ENCODE results near the gene MRPL30. TPM values are rescaled to one million over a fixed set of nuclear protein-coding genes. Genes with fewer than 3 reads are reported as not detected.

Gene MRPL30
- total RNA-seq, 1 experiment from 2014 or later, result 28.7 TPM

GRCh38 chr2:99200076-99200800, 19.3 kb downstream of the MRPL30 start:
- ChIA-PET CTCF (no interaction called here), POLR2A (no interaction called here)
- ATAC-seq, result no peak
- Mint-ChIP-seq H3K4me3 (no peak overlapping the region), H3K27me3 (ENCODE audit: low read depth) (no peaks in the 10 kb centered on the region), H3K4me1 (no peaks in the 10 kb centered on the region), H3K27ac (no peak overlapping the region), H3K9me3 (peaks cover 30% of the 10 kb centered on the region), H3K36me3 (peaks cover 46% of the 10 kb centered on the region)
- TF ChIP-seq ATF6 (CRISPR knock-in tag; IDR thresholded peaks at IDR 0.05) (no peak), ZBTB43 (CRISPR knock-in tag; IDR thresholded peaks at IDR 0.05) (no peak), USF1 (CRISPR knock-in tag; IDR thresholded peaks at IDR 0.05) (no peak), E2F1 (CRISPR knock-in tag; IDR thresholded peaks at IDR 0.05) (no peak), ZNF121 (CRISPR knock-in tag; IDR thresholded peaks at IDR 0.05) (peak; percentile 53; the same call in 1 of the 2 replicates)
- no peak for DNase-seq (ENCODE audit: low spot score)

- Mint-ChIP-seq H3K4me3 (no peak overlapping the region), H3K4me1 (no peaks in the 10 kb centered on the region), H3K9me3 (peaks cover 49% of the 10 kb centered on the region), H3K27ac (no peak overlapping the region), H3K36me3 (peaks cover 52% of the 10 kb centered on the region), H3K27me3 (ENCODE audit: low read depth) (peaks cover 4% of the 10 kb centered on the region; the same call in 1 of the 2 replicates)
- no peak for TF ChIP-seq TEAD1 (CRISPR knock-in tag; IDR thresholded peaks at IDR 0.05)
- TF ChIP-seq CTCF (IDR thresholded peaks at IDR 0.05), result peak; percentile 32; the same call in 1 of the 2 replicates
- POLR2A ChIA-PET, result no interaction called here
- CTCF ChIA-PET, result no interaction called here
- ATAC-seq, result no peak
- DNase-seq (ENCODE audit: low spot score), result no peak
Measured at GRCh38 chr2:99201959-99202678, 21.1 kb downstream of the MRPL30 start.

- H3K36me3 Mint-ChIP-seq, result peaks cover 66% of the 10 kb centered on the region
- H3K27me3 Mint-ChIP-seq (ENCODE audit: low read depth), result peaks cover 4% of the 10 kb centered on the region; the same call in 1 of the 2 replicates
- CTCF ChIA-PET, result no interaction called here
- no peak overlapping the region for H3K4me3 Mint-ChIP-seq
- H3K9me3 Mint-ChIP-seq, result peaks cover 80% of the 10 kb centered on the region
- H3K27ac Mint-ChIP-seq, result no peak overlapping the region; the same call in 1 of the 2 replicates
- no peak for ATAC-seq
- POLR2A ChIA-PET, result no interaction called here
- DNase-seq (ENCODE audit: low spot score), result peak; percentile 35
- no peaks in the 10 kb centered on the region for H3K4me1 Mint-ChIP-seq
- TF ChIP-seq SMAD4 (CRISPR knock-in tag; IDR thresholded peaks at IDR 0.05) (no peak), CTCF (IDR thresholded peaks at IDR 0.05) (no peak), EMX1 (CRISPR knock-in tag; IDR thresholded peaks at IDR 0.05) (no peak), NFE2L1 (CRISPR knock-in tag; IDR thresholded peaks at IDR 0.05) (no peak), MAX (CRISPR knock-in tag; IDR thresholded peaks at IDR 0.05) (peak; percentile 25; the same call in 1 of the 2 replicates), USF2 (CRISPR knock-in tag; IDR thresholded peaks at IDR 0.05) (no peak), TEAD1 (CRISPR knock-in tag; IDR thresholded peaks at IDR 0.05) (peak; percentile 73; the same call in 1 of the 2 replicates), FOXP4 (CRISPR knock-in tag; IDR thresholded peaks at IDR 0.05) (no peak), CREM (CRISPR knock-in tag; IDR thresholded peaks at IDR 0.05) (no peak)
Measured at GRCh38 chr2:99205491-99205890, 24.5 kb downstream of the MRPL30 start.
